ENCODE data around the gene KCNQ1OT1. TPM values are rescaled to one million over a fixed set of nuclear protein-coding genes. Genes with fewer than 3 reads are reported as not detected.

Gene KCNQ1OT1
- polyA plus RNA-seq, 4 donors, result 0.73 to 1.8 (median 1.0) TPM

DNA sequence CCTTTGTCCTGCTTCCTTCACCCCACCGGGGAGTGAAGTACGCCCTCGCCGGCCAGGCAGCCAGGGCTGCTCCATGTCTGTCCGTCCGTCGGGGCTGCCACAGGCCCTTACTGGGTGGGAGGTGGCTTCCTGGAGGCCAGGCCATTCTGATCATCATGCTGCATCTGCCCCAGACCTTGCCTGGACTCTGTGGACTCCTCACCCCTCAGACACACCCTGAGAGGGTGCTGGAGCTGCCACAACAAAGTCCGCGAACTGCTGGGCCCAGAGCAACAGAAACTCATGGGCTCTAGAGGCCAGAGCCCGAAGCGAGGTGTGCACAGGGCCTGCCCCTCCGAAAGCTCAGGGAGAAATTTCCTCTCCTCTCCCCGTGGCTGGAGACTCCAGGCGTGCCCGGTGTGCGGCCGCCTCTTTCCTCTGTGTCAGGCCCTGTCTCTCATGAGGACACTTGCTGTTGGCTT, 124.2 kb downstream of the KCNQ1OT1 start:
- DNase-seq (ENCODE audit: low read depth in 4 of 4, low spot score in 3 of 4), result no peak

DNA sequence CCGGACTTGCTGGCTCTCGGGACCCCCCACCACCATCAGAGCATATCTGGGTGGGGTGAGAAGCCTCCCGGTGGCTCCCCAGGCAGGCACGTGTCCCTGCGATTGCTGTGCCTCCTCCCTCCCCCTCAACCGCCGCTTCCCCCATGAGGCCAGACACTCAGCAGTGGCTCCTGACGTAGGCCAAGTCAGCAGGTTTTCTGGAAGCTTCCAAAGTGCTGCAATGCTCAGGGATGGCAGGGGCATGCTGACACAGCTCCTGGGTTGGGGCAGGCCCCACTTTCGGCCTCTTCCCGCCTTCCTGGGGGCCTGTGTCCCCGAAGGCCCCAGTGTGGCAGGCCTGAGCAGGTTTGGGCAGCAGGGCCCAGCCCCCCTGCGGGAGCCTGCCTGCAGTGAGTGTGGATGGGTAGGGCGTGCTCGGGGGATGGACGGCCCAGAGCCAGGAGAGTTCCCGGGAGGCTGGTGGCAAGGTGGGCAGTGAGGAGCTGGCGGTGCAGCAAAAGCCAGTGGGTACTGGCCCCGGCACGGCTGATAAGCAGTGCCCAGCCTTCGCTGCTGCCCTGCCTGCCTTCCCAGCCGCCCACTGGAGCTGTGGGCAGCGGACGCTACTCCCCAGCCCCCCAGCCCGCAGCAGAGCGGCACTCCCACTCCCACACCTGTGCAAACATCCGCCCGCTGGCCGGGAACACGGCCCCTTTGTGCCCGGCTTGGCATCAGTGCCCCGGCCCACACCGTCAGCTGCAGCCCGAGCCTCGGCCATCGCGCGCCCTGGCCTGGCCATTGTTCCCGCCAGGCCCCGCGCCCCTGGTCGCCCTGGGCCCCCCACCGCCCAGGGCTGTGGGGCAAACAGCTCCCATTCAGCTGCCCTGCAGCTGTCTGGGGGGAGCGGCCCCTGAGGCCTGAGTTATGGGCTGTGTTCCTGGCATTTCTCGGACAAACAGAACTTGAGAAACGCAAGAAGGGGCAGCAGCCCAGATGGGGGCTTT, 125.0 kb downstream of the KCNQ1OT1 start:
- no peak for DNase-seq (ENCODE audit: low read depth in 4 of 4, low spot score in 3 of 4)

DNA sequence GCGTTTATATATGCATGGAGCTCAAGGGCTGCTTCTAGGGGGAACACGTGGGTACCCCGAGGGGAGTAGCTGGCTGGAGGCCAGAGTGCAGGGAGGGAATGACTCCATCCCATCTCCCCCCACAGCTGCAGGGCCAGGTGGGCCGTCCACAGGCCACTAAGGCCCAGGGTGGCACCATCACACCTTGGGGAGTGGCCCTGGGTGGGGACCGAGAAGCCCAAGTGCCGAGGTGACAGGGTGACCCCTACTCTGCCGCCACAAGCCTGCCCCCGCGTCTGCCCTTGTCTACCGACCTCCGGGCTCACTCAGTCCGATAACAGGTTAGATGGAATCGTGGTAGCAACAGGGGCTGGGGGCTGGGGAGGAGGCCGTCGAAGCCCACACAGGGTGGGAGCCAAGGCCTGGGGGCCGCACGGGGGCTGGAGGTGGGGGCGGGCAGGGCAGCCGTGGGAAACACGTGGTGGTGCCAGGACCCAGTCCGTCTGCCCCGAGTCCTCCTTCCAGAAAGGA, 125.7 kb downstream of the KCNQ1OT1 start:
- DNase-seq (ENCODE audit: low read depth in 4 of 4, low spot score in 3 of 4), result no peak

DNA sequence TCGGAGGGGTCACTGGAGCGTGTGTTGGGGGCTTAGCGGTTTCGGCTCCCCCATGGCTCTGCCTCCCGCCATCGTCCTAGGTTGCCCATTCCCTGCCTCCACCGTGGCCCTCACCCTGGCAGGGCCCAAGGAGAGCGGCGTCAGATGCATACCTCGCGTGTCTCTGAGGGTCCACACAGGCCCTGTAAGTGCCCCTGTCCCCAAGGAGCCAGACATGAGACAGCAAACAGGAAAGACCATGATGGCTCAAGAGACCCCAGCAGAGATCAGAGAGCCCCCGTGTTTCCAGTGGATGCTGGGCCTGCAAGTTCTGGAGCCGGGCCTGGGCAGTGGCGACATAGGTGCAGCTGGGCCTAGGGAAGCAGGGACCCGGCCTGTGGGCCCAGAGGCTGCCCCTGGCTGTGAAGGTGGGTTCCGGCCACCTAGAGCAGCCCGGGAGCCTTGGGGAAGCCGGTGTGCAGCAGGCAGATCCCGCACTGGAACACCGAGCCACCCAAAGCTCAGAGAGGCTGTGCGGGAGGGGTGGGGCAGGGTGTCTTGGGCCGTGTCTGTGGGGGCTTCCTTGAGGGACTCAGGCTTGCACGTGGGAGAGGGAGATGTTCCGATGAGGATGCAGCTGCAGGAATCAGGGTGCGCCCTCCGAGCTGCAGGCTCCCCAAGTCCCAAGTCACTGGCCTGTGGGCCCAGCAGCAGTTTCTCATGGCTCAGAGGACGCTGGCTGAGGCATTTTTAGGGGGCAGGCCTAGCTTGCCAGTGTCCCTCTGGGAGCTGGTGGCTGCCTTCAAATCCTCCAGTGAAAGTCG, 126.4 kb downstream of the KCNQ1OT1 start:
- no peak for DNase-seq (ENCODE audit: low read depth in 4 of 4, low spot score in 3 of 4)

DNA sequence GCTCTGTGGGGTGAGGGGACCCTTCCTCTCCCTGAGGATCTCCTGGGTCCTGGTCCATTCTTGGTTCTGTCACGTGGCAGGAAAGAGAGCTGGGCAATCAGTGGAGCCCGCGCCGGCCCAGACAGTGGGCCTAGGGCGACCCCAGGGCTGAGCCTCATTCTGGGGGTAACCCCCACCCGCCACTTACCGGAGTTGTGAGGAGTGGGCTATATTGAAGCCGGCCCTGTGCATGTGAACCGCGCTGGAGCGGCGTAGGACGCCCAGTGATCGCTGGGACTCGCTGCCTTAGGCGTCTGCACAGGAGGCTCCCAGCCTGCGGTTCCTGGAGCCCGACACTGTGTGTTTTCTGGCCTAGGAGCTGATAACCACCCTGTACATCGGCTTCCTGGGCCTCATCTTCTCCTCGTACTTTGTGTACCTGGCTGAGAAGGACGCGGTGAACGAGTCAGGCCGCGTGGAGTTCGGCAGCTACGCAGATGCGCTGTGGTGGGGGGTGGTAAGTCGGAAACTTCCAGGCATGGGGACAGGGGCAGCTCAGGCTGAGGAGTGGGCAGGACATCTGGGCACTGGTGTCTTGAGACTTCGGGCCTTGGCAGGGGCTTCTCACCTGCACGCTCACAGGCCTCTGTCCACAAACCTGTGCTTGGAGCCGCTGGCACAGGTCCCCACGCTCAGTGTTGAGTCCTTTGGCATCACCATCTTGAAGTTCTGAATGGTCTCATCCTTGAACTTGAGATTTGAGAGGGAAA, 127.1 kb downstream of the KCNQ1OT1 start:
- DNase-seq (ENCODE audit: low read depth in 4 of 4, low spot score in 3 of 4), result no peak

DNA sequence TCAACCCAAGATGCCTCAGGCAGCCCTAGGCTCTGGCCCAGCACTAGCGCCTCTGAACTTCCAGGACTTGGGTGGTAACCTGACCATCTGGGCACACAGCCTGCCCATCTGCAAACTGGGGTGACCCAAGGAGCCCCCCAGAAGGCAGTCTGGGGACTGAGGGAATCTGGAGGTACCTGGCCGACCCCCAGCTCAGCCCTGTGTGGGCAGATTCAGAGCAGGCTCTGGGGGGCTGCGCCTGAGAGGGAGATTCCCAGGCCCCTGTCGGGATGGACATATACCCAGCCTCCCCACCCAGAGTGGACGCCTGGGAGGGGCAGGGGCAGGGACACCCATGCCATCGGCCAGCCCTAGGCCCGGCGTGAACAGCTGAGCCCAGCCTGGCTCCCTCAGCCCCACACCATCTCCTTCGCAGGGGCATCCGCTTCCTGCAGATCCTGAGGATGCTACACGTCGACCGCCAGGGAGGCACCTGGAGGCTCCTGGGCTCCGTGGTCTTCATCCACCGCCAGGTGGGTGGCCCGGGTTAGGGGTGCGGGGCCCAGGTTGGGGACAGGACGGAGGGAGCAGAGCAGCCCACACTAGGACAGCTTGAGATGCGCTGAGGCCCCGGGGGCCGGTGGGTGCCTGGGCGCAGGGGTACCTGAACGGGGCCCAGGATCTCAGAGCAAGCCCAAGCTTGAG, 128.1 kb downstream of the KCNQ1OT1 start:
- no peak for DNase-seq (ENCODE audit: low read depth in 4 of 4, low spot score in 3 of 4)

DNA sequence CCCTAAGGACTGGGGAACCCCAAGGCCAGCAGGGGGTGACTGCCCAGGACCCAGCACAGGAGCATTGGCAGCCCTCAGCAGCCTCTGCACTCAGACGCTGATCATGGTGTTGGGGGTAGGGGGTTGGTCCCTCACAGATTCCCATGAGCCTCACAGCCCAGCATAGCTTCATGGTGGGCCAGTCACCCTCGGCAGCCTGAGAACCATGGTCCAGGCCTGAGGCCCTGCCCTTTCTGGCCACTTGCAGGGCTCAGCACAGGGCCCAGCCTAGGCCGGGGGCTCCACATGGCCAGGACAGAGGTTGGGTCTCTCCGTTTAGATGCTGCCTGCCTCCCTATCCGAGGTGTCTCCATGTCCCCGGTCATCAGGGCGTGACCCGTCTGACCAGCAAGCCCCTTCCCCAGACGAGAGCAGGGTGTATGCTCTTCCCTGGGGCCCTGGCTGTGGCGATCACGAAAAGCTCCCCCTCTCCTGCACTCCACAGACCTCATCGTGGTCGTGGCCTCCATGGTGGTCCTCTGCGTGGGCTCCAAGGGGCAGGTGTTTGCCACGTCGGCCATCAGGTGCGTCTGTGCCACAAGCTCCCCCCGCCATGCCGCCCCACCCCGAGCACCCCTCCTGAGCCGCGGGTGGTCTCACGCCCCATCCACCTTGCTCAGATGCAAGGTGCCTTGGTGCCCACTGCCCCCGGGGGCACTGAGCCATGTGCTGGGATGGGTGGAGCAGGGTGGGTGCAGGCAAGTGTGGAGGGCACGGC, 128.8 kb downstream of the KCNQ1OT1 start:
- DNase-seq (ENCODE audit: low read depth in 4 of 4, low spot score in 3 of 4), result no peak

DNA sequence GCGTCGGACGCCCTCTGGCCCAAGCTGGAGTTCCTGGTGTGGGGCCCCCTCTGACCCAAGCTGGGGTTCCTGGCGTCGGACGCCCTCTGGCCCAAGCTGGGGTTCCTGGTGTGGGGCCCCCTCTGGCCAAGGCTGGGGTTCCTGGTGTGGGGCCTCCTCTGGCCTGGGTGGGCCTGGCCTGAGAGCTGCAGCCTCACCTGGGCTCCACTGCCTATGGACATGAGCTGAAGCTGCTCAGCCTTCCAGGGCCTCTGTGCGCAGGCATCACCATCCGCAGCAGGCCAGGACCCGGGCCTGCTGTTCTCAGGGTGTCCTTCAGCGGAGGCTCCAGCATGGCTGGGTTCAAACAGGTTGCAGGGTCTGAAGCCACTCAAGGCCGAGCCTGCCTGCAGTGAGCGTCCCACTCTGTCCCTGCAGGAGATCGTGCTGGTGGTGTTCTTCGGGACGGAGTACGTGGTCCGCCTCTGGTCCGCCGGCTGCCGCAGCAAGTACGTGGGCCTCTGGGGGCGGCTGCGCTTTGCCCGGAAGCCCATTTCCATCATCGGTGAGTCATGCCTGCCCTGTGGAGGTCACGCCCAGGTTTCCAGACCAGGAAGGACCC, 129.5 kb downstream of the KCNQ1OT1 start:
- DNase-seq (ENCODE audit: low read depth in 4 of 4, low spot score in 3 of 4), result no peak

DNA sequence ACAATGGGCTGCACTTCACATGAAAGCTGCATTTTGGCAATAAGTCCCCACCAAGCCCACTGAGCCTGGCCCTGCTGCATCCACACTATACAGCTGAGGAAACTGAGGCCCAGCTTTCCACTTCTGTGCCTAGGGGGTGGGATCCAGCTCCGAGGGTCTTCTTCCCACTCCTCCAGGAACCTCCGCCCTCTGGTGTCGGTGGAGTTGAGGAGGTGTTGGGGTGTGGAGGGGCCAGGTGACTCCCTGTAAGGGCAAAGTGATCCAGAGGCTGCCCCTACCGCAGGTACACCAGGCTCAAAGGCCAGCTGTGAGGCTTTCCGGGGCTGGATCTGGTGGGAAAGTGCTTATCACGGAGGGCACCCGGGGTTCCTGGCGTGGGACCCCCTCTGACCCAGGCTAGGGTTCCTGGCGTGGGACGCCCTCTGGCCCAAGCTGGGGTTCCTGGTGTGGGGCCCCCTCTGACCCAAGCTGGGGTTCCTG, 130.0 kb downstream of the KCNQ1OT1 start:
- DNase-seq (ENCODE audit: low read depth in 4 of 4, low spot score in 3 of 4), result no peak

DNA sequence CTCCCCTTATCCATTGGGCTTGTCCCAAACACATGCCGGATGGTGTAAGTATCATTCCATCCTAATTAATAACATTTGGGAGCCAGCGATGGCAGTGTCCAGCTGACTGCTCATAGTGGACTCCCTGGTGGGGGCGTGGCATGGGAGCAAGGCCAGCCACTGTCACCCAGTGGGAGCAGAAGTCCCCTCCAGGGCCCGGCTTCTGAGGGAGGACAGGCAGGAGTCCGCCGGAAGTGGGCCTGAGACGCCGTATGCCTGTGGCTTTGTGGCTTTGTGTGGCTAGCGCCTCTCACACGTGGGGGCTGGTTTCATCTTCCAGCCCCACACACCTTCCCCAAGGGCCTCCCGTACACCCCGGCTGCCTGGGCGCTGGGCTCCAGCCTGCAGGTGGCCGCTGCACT, 130.5 kb downstream of the KCNQ1OT1 start:
- DNase-seq (ENCODE audit: low read depth in 4 of 4, low spot score in 3 of 4), result no peak

DNA sequence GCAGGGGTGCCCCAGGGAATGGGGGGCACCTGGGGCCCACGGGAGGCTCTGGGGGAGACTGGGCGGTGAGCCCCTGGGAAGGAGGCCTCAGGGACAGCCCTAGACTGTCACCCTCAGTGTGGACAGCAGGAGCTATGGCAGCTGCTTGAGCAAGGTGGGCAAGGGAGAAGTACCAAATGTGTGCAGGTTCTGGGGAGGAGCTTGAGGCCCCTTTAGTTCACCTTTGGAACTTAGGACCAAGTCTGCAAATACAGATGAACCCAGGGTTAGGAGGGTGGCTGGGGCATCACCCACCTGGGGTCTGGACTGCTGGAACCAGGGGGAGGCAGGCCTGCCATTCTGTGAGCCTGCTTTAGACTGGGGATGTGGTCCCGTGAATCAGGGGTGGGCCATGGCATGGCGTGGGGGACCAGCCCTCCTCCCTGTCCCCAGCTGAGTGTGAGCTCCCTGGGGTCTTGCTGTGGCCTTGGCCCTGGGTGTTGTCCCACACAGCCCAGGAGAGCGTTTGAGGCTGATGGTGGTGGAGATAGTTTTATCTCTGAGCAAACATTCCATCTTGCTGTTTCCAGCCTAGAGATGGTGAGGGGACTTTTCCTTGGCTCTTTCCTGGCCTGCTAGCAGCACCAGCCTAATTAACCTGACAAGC, 132.6 kb downstream of the KCNQ1OT1 start:
- no peak for DNase-seq (ENCODE audit: low read depth in 4 of 4, low spot score in 3 of 4)

DNA sequence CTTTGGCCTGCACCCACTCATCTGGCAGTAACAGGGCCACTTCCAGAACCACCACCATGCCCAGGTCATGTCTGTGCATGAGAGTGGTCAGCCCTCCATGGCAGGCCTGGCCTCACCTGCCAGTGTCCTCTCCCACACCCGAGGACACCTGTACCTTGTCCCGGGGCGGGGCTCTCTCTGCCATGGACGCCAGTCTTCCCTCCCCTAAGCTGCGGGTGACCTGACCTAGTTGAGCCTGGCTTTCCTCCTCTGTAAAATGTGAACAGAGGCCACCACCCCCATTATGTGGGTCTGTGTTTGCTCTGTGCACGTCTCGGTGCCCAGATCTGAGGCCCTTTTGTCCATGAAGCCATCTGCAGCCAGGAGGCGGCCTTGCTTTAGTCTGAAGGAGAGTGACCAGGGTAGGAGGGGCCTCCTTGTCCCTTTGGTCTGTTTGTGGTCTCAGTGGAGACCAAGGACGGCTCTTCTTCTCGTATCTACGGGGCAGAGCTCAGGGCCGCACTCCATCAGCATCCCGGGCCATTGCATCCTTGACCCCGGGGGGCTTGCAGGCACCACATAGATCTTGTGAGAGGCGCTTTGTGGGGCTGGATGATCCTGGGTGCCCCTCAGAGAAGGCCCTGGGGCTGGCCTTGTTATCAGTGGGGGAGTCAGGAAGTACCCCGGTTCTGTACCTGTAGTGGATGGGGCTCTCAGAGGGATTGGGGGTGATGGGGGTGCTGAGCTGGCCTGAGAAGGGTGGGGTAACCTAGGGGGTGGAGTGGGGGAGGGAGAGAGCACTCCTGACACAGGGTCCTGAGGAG, 133.4 kb downstream of the KCNQ1OT1 start:
- DNase-seq (ENCODE audit: low read depth in 4 of 4, low spot score in 3 of 4), result no peak

DNA sequence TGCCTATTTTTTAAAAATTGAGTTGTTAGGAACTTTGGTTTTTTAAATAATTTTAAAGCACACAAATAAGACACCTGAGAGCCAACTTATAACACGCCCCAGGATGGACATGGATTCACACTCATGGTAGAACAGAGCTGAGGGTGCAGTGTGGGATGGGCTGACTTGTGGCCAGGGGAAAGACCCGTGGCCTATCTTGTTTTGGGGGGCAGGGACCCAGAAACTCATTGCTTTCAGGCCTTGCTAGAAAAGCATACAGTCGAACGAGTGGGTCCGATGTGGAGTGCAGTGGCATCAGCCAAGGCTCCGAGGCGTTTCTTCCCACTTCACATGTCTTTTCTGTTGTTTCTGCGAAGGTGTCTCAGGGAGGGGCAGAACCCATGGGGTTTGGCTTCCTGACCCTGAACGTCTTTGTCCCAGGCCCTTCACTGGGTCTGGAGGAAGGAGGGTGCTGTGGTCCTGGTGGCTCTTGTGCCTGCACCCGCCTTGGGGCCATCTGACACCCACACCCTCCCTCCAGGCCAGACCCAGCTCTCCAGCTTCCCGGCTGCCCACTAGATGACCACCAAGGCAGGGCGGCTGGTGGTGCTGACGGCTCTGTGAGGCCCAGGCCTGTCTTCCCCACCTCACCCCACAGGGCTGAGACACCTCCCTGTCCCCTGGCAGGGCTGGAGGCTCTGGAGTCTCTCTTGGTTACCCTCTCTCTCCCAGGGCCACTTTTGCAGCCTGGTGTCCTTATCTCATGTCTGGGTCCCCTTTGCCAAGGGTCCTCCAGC, 134.2 kb downstream of the KCNQ1OT1 start:
- DNase-seq (ENCODE audit: low read depth in 4 of 4, low spot score in 3 of 4), result no peak

DNA sequence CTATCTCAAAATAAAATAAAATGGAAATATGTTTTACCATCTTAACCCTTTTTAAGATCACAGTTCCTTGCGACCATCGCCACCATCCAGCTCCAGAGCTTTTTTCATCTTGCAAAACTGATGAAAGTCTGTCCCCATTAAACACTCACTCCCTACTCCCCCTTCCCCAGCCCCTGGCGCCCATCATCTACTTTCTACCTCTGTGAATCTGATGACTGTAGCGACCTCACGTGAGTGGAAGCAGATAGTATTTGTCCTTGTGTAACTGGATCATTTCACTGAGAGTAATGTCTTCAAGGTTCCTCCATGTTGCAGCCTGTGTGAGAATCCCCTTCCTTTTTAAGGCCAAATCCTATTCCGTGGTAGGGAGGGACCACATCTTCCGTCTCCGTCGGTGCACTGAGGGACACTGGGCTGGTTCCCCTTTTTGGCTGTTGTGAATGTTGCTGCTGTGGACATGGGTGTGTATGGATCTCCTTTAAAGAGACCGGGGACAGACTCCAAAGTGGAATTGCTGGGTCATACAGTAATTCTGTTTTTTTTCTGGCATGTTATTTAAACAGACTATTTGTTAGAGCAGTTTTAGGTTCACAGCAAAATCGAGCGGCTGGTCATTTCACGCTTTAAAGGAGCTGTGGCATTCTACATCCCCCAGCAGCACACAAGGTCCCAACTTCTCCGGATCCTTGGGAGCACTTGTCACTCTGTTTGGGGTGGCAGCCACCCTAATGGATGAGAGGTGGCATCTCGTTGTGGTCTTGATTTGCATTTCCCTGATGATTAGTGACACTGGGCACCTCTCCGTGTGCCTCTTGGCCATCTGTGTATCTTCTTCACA, 135.0 kb downstream of the KCNQ1OT1 start:
- no peak for DNase-seq (ENCODE audit: low read depth in 4 of 4, low spot score in 3 of 4)

DNA sequence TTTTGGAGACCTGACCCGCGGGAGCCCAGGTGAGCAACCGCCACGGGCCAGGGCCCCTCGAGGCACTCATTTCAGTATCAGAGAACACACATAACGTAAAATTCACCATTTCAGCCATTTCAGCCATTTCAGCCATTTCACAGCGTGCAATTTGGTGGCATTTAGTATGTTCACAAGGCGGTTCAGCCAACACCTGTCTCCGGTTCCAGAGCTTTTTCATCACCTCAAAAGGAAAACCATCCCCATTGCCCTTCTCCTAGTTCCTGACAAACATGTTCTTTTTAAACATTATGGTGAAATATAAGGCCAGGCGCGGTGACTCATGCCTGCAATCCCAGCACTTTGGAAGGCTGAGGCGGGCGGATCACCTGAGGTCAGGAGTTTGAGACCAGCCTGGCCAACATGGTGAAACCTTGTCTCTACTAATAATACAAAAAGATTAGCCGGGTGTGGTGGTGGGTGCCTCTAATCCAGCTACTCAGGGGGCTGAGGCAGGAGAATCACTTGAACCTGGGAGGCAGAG, 135.7 kb downstream of the KCNQ1OT1 start:
- no peak for DNase-seq (ENCODE audit: low read depth in 4 of 4, low spot score in 3 of 4)

Data from left renal pelvis (tissue), 4 donors.